Skeletal muscle cell (primary cell): ENCODE results near the gene NUFIP1.
"Not testable (repeated sequence)": the region's sequence is repeated elsewhere in the genome, so short reads cannot be mapped to it uniquely, and the experiment has no call there.

Source experiments
- DNase-seq: peaks from one replicate; pipeline ENCODE4 v3.0.0-alpha.2; 2010; ENCODE audit warnings: low read depth
- H3K4me3 ChIP-seq: 2 replicates; pipeline ENCODE4 v1.5.1; 2011; ENCODE audit warnings: low read depth, mild to moderate bottlenecking, control low read depth, low read length, moderate library complexity

NUFIP1 gene

GRCh38 chr13:44989071-44989889, at the start of gene NUFIP1, which contains the start of gene GPALPP1:
NUFIP1 (minus strand) TSS chr13:44989471; CDS start chr13:44989436, 35 bp downstream.
GPALPP1 (plus strand) TSS chr13:44989538; CDS start chr13:44989655, 117 bp downstream.
- DNase-seq = peak; percentile 79

GRCh38 chr13:45036206-45036605, 46.9 kb upstream of the NUFIP1 start:
- no peak overlapping the region for H3K4me3 ChIP-seq
- no peak for DNase-seq

More at GRCh38 chr13:44989071-44989889, at the start of gene NUFIP1, which contains the start of gene GPALPP1:
- H3K4me3 ChIP-seq = peak within 1 kb of the TSS; percentile 100

GRCh38 chr13:45034342-45034741, 45.1 kb upstream of the NUFIP1 start:
- no peak overlapping the region for H3K4me3 ChIP-seq
- no peak for DNase-seq

- no peak overlapping the region for H3K4me3 ChIP-seq
- DNase-seq = no peak
These were observed 35.6 kb upstream of the NUFIP1 start for GRCh38 chr13:45024847-45025246.

- no peak for DNase-seq
- no peak overlapping the region for H3K4me3 ChIP-seq
These were observed 32.0 kb upstream of the NUFIP1 start for GRCh38 chr13:45021250-45021649.

GRCh38 chr13:45019981-45020380, 30.7 kb upstream of the NUFIP1 start:
- not testable (repeated sequence) for H3K4me3 ChIP-seq, DNase-seq

GRCh38 chr13:45016792-45017425, 27.6 kb upstream of the NUFIP1 start:
- no peak for DNase-seq

GRCh38 chr13:45015300-45015699, 26.0 kb upstream of the NUFIP1 start:
- DNase-seq = peak; percentile 5
- no peak overlapping the region for H3K4me3 ChIP-seq

More at GRCh38 chr13:45016792-45017425, 27.6 kb upstream of the NUFIP1 start:
- no peak overlapping the region for H3K4me3 ChIP-seq

- no peak overlapping the region for H3K4me3 ChIP-seq
- DNase-seq = no peak
These were observed 21.9 kb upstream of the NUFIP1 start for GRCh38 chr13:45011198-45011597.

- DNase-seq = no peak
- no peak overlapping the region for H3K4me3 ChIP-seq
These were observed 18.6 kb upstream of the NUFIP1 start for GRCh38 chr13:45007823-45008222.

GRCh38 chr13:45007225-45007624, 18.0 kb upstream of the NUFIP1 start:
- H3K4me3 ChIP-seq = no peak overlapping the region
- DNase-seq = no peak

GRCh38 chr13:45004096-45004495, 14.8 kb upstream of the NUFIP1 start:
- H3K4me3 ChIP-seq = no peak overlapping the region
- no peak for DNase-seq

- no peak overlapping the region for H3K4me3 ChIP-seq
- DNase-seq = no peak
These were observed 14.1 kb upstream of the NUFIP1 start for GRCh38 chr13:45003417-45003816.

- DNase-seq = no peak
- H3K4me3 ChIP-seq = peak overlapping the region; percentile 100
These were observed 670 bp upstream of the NUFIP1 start for GRCh38 chr13:44989941-44990340.

GRCh38 chr13:44978328-44978727, 10.9 kb downstream of the NUFIP1 start:
- H3K4me3 ChIP-seq = no peak overlapping the region
- no peak for DNase-seq

GRCh38 chr13:44976949-44977583, 12.2 kb downstream of the NUFIP1 start:
- H3K4me3 ChIP-seq = no peak overlapping the region
- DNase-seq = no peak

- H3K4me3 ChIP-seq = no peak overlapping the region
- DNase-seq = no peak
These were observed 13.1 kb downstream of the NUFIP1 start for GRCh38 chr13:44976196-44976595.

- peak; percentile 30 for DNase-seq
- no peak overlapping the region for H3K4me3 ChIP-seq
These were observed 15.0 kb downstream of the NUFIP1 start for GRCh38 chr13:44974056-44974793.

GRCh38 chr13:44972956-44973581, 16.2 kb downstream of the NUFIP1 start:
- no peak overlapping the region for H3K4me3 ChIP-seq
- no peak for DNase-seq
